D341Med (cell line): ENCODE data around the gene MICOS13.

Experiments used
- DNase-seq: peaks from one replicate; pipeline ENCODE4 v3.0.0; 2012; ENCODE audit warnings: low spot score

Gene MICOS13

DNA sequence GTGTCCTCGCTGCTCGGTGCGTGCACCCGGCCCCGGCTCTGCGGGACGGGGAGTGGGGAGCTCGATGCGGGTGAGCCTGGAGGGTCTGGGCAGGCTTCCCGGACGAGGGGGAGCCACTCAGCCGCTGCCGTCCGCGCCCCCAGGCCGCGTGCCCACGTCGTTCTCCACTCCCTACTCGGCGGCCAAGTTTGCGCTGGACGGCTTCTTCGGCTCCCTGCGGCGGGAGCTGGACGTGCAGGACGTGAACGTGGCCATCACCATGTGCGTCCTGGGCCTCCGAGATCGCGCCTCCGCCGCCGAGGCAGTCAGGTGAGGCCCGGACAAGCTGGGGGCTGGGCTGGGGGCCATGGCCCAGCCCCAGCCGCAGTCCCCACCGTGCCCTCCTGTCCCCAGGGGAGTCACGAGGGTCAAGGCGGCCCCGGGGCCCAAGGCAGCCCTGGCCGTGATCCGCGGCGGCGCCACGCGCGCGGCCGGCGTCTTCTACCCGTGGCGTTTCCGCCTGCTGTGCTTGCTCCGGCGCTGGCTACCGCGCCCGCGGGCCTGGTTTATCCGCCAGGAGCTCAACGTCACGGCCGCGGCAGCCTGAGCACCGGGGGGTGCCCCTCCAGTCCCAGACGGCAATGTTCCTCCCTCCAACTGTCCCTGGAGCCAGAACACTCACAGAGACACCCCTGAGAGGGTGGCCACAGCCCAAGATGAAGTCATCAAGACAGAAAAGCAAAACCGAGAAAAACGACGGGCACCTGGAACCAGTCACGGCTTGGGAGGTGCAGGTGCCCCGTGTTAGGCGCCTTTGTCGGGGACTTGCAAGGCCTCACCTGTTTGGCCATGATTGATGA is 7.3 kb upstream of the MICOS13 start:
- DNase-seq: no peak

DNA sequence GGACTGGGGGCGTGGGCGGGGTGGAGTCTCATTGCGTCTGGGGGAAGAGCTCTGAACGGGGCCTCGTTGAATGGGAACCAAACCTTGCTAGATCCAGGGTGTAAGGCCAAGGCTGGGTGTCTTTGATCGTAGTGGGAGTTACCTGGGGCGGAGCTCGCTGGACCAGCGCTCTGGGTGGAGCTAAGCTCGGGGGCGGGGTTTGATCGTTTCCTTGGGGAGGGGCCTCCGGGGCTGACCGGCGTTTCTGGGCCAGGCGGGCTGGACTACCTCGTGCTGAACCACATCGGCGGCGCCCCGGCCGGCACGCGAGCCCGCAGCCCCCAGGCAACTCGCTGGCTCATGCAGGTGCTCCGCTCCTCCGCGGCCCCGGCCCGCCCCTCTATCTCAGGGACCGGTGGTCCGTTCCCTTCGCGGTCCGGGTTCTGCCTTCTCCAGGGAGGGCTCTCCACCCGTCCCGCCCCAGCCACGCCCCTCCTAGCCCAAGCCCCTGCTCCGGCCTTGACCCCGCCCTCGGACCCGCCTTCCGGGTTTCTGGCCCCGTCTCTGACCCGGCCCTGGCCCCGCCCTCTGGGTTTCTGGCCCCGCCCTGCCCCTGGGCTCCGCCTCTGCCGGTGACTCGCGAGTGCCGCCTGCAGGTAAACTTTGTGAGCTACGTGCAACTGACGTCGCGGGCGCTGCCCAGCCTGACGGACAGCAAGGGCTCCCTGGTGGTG is 6.5 kb upstream of the MICOS13 start:
- peak; percentile 97 for DNase-seq

DNA sequence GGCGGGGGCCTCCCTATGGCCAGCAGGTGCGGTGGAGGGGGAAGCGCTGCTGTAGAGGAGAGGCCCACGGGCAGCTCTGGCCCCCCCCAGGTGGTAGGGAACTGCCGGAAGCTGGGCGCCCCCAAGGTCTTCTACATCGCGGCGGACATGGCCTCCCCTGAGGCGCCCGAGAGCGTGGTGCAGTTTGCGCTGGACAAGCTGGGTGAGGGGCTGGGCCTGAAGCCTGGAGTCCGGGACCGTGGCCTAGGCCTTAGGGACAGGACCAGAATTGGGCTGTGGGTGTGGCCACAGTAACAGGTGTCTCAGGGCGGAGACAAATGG is 6.0 kb upstream of the MICOS13 start:
- no peak for DNase-seq

DNA sequence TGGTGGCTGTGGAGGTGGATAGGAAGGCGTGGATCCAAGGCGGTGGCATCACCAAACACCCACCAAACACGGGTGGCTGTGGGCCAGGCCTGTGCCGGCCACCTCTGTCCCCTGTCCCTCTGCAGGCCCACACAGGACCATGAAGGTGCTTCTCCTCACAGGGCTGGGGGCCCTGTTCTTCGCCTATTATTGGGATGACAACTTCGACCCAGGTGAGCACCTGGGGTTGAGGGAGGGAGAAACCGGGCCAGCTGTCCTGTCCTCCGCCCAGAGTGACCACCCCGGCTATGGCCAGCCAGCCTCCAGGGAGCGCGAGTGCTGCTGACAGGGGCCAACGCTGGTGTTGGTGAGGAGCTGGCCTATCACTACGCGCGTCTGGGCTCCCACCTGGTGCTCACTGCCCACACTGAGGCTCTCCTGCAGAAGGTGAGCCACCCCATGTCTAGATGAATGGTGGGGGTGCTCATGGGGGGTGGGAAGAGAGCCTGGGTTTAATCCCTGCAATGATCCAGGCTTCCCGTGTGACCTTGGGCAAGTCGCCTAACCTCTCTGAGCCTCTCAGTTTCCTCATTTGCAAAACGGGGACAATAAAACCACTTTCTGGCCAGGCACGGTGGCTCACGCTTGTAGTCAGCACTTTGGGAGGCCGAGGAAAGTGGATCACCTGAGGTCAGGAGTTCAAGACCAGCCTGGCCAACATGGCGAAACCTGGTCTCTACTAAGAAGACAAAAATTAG is 4.5 kb upstream of the MICOS13 start:
- DNase-seq: no peak

DNA sequence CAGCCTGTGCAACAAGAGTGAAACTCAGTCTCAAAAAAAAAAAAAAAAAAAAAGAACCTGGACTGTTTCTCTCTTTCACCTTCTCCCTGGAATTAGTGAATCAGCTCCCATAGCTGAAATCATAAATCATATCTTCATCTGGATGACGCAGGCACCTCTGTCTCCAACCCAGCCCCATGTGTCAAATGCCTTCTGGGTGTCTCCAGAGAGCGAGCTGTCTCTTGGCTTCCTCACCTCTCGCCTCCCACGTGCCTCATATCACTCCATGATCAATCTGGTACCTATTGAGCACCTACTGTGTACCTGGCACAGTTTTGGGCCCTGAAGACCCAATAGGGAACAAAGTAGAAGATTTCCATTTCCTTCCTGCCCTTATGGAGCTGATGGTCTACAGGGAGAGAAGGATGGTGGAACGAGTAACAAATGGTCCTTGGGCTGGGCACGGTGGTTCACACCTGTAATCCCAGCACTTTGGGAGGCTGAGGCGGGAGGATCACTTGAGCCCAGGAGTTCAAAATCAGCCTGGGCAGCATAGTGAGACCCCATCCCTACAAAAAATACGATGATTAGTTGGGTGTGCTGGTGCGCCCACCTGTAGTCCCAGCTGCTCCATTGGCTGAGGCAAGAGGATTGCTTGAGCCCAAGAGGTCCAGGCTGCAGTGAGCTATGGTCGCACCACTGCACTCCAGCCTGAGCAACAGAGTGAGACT is 3.0 kb upstream of the MICOS13 start:
- no peak for DNase-seq

DNA sequence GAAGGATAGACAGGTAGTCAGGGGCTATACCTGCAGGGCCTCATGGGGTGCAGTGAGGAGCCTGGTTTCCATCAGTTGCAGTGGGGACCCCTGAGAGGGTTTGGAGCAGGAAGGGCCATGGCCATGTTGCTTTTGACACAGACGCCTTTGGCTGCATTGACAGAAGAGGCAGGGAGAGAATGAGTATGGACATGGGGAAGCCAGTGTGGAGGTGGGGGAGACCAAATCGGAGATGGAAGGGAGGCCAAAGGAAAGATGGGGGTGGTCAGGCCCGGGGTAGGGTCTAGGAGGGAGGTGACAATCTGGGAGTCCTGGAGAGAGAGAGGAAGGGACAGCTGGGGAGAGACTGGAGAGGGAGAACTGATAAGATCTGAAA is 1.8 kb upstream of the MICOS13 start:
- DNase-seq: no peak

DNA sequence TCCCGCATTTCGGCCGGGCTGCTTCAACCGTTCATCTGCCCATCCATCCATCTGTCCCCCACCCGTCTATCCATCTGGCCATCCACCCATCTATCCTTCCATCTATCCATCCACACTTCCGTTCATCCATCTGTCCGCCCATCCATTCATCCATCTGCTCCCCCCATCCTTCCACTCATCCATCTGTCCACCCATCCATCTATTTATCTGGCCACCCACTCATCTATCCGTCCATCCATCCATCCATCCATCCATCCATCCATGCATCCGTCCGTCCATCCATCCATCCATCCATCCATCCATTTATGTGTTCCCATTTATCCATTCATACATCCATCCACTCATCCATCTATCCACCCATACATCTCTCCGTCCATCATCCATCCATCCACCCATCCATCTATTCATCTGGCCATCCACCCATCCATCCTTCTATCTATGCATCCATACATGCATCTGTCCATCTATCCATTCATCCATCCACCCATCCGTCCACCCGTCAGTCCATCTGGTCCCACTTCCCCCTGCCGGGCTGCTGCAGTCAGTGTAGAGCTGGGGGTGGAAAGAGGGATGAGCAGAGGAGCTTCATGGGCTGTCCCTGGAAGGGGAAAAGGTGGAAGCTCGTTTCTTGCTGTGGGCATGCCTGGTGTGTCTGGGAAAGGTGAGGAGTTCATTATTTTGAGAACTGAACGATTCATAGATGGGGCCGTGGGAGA is 1.2 kb upstream of the MICOS13 start:
- DNase-seq: no peak

DNA sequence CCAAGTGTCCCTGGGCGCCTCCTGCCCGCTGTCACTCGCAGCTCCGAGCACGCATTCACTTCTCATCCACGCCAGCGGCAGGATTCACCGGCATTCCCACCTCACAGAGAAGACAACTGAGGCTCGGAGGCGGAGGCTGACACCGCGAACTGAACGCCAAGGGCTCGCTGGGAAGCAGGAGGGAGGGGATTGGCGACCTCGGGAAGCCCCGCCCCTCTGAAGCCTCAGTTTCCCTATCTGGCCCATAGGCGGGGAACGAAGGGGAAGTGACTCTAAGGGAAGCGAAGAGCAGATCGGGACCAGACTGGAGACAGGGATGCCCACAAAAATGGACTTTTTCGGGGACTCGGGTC is 256 bp downstream of the MICOS13 start:
- peak; percentile 57 for DNase-seq

DNA sequence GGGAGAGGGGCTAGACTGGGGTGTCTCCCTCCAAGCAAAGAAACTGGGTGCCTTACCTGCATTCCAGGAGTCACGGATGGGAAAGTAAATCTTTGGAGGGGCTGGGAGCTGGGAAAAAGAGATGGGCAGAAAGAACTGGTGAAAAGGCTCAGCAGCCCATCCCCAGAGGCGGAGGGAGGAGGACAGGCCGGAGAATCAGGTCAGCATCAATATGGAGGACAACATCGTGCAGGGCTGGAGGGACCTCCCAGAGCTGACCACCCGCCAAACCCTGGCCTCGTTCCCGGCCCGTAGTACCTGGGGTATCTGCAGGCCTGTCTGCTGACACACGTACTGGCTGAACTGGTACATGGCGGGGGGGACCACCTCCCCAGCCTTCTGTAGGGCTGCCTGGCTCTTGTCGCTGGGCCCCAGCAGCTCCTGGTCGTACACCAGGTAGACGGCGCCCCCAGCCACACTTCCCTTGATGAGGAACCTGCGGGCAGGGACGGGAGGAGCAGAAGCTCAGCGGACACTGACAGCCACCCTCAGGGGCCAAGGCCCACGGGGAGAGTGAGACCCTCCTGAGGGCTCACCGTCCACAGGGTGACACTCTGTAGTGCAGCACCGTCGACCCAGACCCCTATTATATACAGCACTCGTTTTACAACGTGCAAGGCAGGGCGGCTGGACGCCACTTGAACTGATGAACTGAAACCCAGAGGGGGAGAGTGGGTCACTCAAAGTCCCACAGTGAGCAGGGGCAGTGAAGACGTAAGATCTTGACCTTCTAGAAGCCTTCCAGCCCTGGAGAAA is 830 bp downstream of the MICOS13 start:
- peak; percentile 31 for DNase-seq

DNA sequence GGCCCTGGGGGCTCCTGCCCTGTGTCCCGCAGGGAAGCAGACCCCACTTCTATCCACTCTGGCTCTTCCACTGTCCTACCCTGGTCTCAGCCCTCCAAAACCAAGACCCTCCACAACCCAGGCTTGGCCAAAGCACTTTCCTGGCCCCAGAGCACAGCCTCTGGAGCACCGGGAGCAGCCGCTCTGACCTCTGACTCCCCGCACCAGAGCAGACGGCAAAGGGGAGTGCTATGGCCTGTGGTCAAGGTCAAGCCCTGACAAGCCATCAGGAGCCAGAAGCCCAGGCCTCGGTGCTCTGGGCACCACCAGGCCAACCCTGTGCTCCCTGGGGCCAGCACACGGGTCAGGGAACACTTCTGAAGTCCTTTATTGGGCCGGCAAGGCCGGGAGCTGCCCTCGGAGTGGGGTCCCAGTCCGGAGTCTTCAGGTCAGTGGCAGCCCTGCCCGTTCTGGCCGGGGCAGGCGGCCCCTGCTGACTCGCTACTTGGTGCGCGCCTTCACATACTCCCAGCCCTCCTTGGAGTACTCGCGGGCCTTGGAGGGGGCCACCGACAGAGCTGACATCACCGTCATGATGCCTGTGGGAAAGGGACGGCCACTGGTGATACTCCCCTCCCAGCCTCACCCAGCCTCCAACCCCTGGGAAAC is 2.1 kb downstream of the MICOS13 start:
- no peak for DNase-seq

DNA sequence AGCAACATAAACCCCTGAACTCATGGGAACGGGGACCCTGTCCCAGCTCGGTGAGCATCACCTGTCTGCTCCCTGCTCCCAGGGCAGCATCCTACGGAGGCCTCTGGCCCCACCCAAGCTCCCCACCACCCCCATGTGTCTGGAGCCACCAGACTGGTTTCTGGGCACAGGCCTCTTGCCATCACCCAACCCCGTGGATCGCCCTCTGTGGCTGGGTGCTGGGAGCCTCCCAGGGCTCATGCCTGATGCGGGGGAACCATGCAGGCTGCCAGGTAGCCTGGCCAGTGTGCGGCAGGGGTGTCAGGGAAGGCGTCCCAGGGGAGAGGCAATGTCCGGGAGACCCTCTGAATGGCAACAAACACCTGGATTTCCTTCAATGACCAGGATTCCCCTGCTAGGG is 2.7 kb downstream of the MICOS13 start:
- no peak for DNase-seq

DNA sequence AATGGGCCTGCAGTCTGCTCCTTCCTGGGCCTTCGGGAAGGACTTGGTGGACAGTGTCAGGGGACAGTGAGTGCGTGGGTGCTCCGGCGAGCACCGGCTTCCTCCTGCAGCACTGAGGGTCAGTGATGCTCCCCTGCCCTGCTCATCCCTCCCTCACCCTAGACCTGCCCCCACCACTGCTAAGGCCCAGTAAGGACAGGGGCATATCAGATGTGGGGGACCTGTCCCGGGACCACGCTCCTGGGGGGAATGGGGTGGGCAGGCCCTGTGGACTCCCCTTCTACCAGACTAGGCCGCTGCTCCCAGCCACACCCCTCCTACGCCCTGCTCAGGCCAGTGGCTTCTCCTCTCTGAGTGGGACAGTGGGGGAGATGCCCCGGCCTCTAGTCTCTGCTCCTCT is 3.2 kb downstream of the MICOS13 start:
- no peak for DNase-seq

DNA sequence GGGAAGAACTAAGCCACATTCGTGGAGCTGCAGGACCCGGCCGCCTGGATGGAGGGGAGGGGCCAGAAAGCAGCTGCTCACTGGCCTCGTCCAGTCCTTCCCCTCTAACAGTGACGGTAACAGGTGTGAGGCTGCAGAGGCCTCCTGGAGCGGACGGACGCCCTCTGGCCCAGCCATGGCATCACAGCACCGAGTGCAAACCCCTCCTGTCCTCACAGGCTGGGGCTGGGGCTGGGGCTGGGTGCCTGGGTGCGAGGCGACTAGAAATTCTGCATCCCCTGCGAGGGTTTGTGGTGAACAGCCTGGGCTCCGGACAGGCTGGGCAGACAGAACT is 3.6 kb downstream of the MICOS13 start:
- DNase-seq: no peak

DNA sequence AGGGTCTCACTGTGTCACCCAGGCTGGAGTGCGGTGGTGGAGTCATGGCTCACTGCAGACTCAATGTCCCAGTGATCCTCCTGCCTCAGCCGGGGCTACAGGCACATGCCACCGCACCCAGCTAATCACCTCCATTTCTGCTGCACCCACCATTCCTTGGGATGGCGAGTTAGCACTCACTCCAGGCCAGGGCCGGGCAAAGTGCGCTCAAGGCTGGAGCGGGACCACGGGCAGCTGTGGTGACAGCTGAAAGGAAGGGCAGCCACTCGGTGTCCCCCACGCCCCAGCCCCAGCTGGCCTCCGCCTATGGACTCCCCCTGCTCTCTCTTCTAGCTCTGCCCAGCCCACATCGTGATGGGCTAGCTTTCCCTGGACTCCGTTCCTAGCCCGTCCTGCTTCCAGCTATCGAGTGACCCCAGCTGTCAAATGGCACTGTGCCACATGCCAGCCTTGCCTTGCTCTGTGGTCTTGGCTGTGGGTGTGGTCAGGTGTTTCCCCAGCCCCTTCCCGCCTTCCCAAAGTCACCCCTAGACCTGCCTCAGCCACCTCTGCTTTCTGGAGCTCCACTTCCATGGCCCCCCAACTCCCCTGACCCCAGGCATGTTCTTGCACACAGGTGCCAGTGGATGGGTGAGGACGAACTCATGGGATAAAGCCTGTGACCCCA is 4.1 kb downstream of the MICOS13 start:
- DNase-seq: no peak

DNA sequence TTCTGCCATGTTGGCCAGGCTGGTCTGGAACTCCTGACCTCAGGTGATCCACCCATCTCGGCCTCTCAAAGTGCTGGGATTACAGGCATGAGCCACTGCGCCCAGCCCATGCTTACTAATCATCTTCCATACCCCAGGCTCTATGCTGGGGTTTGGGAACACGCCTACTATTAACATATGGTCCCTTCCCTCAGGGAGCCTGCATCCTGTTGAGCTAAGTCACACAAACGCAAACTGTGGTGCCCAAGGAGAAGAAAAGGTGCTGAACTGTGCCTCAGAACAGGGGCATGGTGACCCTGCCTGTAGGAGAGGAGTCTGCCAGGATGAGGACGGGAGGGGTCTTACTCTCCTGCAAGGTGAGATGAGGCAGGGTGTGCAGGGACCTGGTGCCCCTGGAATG is 5.6 kb downstream of the MICOS13 start:
- DNase-seq: no peak

DNA sequence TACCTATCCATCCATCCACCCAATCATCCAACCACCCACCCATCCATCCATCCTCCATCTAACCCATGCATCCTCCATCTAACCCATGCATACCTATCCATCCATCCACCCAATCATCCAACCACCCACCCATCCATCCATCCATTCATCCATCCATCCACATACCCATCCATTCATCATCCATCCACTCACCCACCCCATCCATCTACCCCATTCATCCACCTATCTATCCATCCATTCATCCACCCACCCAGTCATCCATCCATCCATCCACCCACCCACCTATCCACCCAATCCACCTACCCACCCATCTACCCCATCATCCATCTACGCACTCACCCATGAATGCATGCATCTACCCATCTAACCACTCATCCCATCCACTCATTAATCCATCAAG is 6.6 kb downstream of the MICOS13 start:
- DNase-seq: no peak

DNA sequence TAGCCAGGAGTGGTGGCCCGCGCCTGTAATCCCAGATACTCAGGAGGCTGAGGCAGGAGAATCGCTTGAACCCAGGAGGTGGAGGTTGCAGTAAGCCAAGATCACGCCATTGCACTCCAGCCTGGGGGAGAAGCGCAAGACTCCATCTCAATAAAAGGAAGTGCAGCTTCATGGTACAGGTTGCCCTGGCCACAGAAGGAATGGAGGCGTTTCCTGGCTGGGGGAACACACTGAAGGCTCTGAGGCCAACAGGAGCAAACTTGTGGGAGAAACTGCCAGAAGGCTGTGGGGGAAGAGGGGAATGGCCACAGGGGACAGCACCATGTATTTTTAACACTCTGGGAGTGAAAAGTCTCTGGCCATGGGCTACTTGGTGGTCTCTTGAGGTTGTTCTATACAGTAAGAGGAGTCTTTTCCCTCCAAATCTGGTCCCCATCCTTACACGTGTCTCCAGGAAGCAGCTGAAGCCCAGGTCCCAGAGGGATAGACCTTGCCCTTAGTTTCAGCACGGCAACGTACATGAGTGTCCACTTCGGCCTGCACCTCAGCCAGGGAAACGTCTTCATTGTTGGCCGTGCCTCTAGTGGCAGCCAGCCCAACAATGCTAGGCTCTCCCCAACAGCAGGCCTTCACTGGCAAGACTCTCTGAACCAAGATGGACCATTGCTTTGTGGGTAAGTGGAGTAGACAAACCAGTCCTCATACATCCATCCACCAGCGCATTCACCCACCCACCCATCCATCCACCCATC is 7.4 kb downstream of the MICOS13 start:
- DNase-seq: no peak

DNA sequence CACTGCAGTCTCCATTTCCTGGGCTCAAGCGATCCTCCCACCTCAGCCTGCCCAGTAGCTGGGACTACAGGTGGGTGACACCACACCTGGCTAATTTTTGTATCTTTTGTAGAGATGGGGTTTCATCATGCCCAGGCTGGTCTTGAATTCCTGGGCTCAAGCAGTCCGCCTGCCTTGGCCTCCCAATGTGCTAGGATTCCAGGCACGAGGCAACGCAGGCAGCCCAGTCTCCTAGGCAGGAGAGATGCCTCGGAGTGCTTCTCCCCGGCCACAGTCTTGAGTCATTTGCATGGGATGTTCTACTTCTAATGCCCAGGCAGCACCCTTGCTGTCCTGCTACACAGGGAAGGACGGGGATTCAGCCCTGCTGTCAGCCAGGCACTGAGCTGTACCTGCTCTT is 8.7 kb downstream of the MICOS13 start:
- DNase-seq: no peak

DNA sequence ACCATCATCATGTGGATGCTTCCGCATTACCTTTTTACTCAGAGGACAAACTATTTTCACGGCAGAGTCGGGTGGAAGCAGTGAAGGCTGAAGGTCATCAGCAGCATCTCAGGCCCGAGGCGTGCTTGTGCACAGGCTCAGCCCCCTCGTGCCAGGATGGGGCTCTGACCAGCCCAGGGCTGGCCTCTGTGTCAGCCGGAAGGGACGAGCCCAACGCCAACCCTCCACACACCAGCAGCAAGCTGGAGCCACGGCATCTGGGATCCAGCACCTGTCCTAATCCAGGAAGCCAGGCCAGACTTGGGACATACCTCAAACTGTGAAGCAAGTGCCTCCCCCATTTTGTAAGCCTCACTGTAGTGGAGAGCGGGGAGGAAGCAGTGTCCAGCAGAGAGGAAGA is 11.1 kb downstream of the MICOS13 start:
- DNase-seq: no peak
